Uterus (tissue), 2 donors: ENCODE results near the gene MTFR1L.

Experiments
- CTCF ChIP-seq, 4 experiments: fragments of 200-600 bp in 2 of 4; fragments of 450-650 bp in 2 of 4; sonication (generic) in 2 of 4; IDR thresholded peaks; one replicate each; pipeline ENCODE4 v1.5.1; 2016 to 2019; ENCODE audit warnings: antibody characterized with exemption in 4 of 4, mild to moderate bottlenecking in 2 of 4, moderate library complexity in 1 of 4
- POLR2A ChIP-seq, 2 donors: fragments of 450-650 bp; IDR thresholded peaks; one replicate each; pipeline ENCODE4 v1.6.1; 2016; ENCODE audit warnings: antibody characterized with exemption in 2 of 2, mild to moderate bottlenecking in 1 of 2, moderate library complexity in 1 of 2

GRCh38 chr1:25779894-25780293 lies 39.9 kb upstream of the MTFR1L start:
- TF ChIP-seq CTCF (IDR thresholded peaks at IDR 0.05): no peak
- no peak for TF ChIP-seq POLR2A (IDR thresholded peaks at IDR 0.05)
